ENCODE measurements around the gene ZNF792.

Gene ZNF792

GRCh38 chr19:34979819-34980640 is 16.0 kb upstream of the ZNF792 start:
- no peaks in the 10 kb centered on the region for H3K36me3 ChIP-seq (replicated peaks; ENCODE audit: low read depth, low read length)
- H4K20me1 ChIP-seq (ENCODE audit: insufficient read depth, low read length) = no peaks in the 10 kb centered on the region
- no peak overlapping the region for H3K4me3 ChIP-seq (ENCODE audit: low read length)
- TF ChIP-seq EZH2phosphoT487 (IDR thresholded peaks at IDR 0.05; ENCODE audit: low read depth) = no peak
- TF ChIP-seq, protein P1, sequence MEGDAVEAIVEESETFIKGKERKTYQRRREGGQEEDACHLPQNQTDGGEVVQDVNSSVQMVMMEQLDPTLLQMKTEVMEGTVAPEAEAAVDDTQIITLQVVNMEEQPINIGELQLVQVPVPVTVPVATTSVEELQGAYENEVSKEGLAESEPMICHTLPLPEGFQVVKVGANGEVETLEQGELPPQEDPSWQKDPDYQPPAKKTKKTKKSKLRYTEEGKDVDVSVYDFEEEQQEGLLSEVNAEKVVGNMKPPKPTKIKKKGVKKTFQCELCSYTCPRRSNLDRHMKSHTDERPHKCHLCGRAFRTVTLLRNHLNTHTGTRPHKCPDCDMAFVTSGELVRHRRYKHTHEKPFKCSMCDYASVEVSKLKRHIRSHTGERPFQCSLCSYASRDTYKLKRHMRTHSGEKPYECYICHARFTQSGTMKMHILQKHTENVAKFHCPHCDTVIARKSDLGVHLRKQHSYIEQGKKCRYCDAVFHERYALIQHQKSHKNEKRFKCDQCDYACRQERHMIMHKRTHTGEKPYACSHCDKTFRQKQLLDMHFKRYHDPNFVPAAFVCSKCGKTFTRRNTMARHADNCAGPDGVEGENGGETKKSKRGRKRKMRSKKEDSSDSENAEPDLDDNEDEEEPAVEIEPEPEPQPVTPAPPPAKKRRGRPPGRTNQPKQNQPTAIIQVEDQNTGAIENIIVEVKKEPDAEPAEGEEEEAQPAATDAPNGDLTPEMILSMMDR (IDR thresholded peaks at IDR 0.05; ENCODE audit: low read depth, low read length) = no peak
- H3K79me2 ChIP-seq (ENCODE audit: low read length) = no peaks in the 10 kb centered on the region
- H3K27me3 ChIP-seq (ENCODE audit: low read depth, low read length) = peaks cover 7% of the 10 kb centered on the region; the same call in 1 of the 2 replicates
- H3K4me2 ChIP-seq (ENCODE audit: low read length) = no peak overlapping the region
- no peak overlapping the region for H2AFZ ChIP-seq (ENCODE audit: low read depth, low read length)
- H3K4me1 ChIP-seq (ENCODE audit: low read length) = peaks cover 9% of the 10 kb centered on the region
- peaks cover 6% of the 10 kb centered on the region for H3K9me3 ChIP-seq (ENCODE audit: insufficient read depth, low read length)
- H3K9ac ChIP-seq (ENCODE audit: low read length) = no peak overlapping the region
- H3K27ac ChIP-seq (ENCODE audit: low read length) = no peak overlapping the region

GRCh38 chr19:34976611-34977010 is 12.6 kb upstream of the ZNF792 start:
- no peak overlapping the region for H3K9ac ChIP-seq (ENCODE audit: low read length)
- no peak overlapping the region for H3K4me3 ChIP-seq (ENCODE audit: low read length)
- TF ChIP-seq EZH2phosphoT487 (IDR thresholded peaks at IDR 0.05; ENCODE audit: low read depth) = no peak
- no peaks in the 10 kb centered on the region for H4K20me1 ChIP-seq (ENCODE audit: insufficient read depth, low read length)
- H3K36me3 ChIP-seq (replicated peaks; ENCODE audit: low read depth, low read length) = no peaks in the 10 kb centered on the region
- no peaks in the 10 kb centered on the region for H3K79me2 ChIP-seq (ENCODE audit: low read length)
- H3K4me1 ChIP-seq (ENCODE audit: low read length) = no peaks in the 10 kb centered on the region
- no peak overlapping the region for H3K4me2 ChIP-seq (ENCODE audit: low read length)
- H2AFZ ChIP-seq (ENCODE audit: low read depth, low read length) = no peak overlapping the region
- no peak overlapping the region for H3K27ac ChIP-seq (ENCODE audit: low read length)
- peaks cover 3% of the 10 kb centered on the region; the same call in 1 of the 2 replicates for H3K9me3 ChIP-seq (ENCODE audit: insufficient read depth, low read length)
- peaks cover 11% of the 10 kb centered on the region for H3K27me3 ChIP-seq (ENCODE audit: low read depth, low read length)

DNA sequence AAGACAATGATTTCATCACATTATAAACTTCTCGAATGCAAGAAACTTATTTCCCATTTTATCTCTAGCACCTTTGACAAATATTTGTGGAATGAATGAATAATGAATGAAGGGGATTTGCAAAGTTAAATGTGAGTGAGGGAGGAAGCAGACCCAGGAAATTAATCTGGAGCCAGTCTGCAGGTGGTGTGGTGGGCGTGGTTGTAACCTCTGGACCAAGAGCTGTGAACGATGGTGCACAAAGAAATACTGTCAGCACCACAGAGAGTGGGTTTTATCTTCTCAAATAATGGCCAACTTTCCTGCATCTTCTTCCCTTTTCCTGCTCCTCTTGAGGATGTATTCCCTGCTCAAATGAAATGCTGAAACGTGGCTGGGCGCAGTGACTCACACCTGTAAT is 11.0 kb upstream of the ZNF792 start:
- H3K27ac ChIP-seq (ENCODE audit: low read length) = no peak overlapping the region
- H3K79me2 ChIP-seq (ENCODE audit: low read length) = no peaks in the 10 kb centered on the region
- H3K9ac ChIP-seq (ENCODE audit: low read length) = no peak overlapping the region
- no peak overlapping the region for H3K4me2 ChIP-seq (ENCODE audit: low read length)
- H3K36me3 ChIP-seq (replicated peaks; ENCODE audit: low read depth, low read length) = no peaks in the 10 kb centered on the region
- TF ChIP-seq, protein P1 (IDR thresholded peaks at IDR 0.05; ENCODE audit: low read depth, low read length) = no peak
- no peak for TF ChIP-seq EZH2phosphoT487 (IDR thresholded peaks at IDR 0.05; ENCODE audit: low read depth)
- no peak overlapping the region for H3K4me3 ChIP-seq (ENCODE audit: low read length)
- peaks cover 3% of the 10 kb centered on the region; the same call in 1 of the 2 replicates for H3K9me3 ChIP-seq (ENCODE audit: insufficient read depth, low read length)
- no peaks in the 10 kb centered on the region for H3K4me1 ChIP-seq (ENCODE audit: low read length)
- no peaks in the 10 kb centered on the region for H4K20me1 ChIP-seq (ENCODE audit: insufficient read depth, low read length)
- no peak overlapping the region for H2AFZ ChIP-seq (ENCODE audit: low read depth, low read length)
- peaks cover 11% of the 10 kb centered on the region for H3K27me3 ChIP-seq (ENCODE audit: low read depth, low read length)

DNA sequence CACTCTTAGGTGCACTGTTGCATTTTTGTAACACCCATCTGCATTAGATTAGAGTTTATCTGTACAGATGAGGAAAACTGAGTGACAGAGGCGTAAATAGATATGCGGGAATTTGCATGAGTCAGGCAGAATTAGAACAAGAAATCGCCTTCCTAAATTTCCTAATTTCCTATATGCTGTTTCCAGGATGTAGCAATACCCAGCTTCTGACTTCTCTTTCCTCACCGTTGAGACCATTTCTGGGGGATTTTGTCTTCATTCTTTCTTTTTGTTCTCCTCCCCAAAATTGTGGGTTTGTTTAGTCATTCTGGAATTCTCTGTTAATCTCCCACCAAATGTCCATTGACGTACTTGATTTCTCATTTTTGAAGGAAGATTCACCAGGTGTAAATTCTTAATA is 10.6 kb upstream of the ZNF792 start:
- H2AFZ ChIP-seq (ENCODE audit: low read depth, low read length) = no peak overlapping the region
- H3K9ac ChIP-seq (ENCODE audit: low read length) = no peak overlapping the region
- no peaks in the 10 kb centered on the region for H3K36me3 ChIP-seq (replicated peaks; ENCODE audit: low read depth, low read length)
- H3K4me3 ChIP-seq (ENCODE audit: low read length) = no peak overlapping the region
- no peaks in the 10 kb centered on the region for H4K20me1 ChIP-seq (ENCODE audit: insufficient read depth, low read length)
- peaks cover 3% of the 10 kb centered on the region; the same call in 1 of the 2 replicates for H3K9me3 ChIP-seq (ENCODE audit: insufficient read depth, low read length)
- no peak overlapping the region for H3K27ac ChIP-seq (ENCODE audit: low read length)
- H3K4me1 ChIP-seq (ENCODE audit: low read length) = no peaks in the 10 kb centered on the region
- TF ChIP-seq, protein P1 (IDR thresholded peaks at IDR 0.05; ENCODE audit: low read depth, low read length) = no peak
- TF ChIP-seq EZH2phosphoT487 (IDR thresholded peaks at IDR 0.05; ENCODE audit: low read depth) = no peak
- H3K4me2 ChIP-seq (ENCODE audit: low read length) = no peak overlapping the region
- no peaks in the 10 kb centered on the region for H3K79me2 ChIP-seq (ENCODE audit: low read length)
- peaks cover 11% of the 10 kb centered on the region for H3K27me3 ChIP-seq (ENCODE audit: low read depth, low read length)

Data from OCI-LY3 (cell line).